Measurements from ENCODE around the gene SOCS1. TPM values are rescaled to one million over a fixed set of nuclear protein-coding genes. Genes with fewer than 3 reads are reported as not detected.

Gene SOCS1
- polyA plus RNA-seq, 2 of the 4 experiments (the other 2 are of a cell fraction), result 0.16 to 0.26 TPM

DNA sequence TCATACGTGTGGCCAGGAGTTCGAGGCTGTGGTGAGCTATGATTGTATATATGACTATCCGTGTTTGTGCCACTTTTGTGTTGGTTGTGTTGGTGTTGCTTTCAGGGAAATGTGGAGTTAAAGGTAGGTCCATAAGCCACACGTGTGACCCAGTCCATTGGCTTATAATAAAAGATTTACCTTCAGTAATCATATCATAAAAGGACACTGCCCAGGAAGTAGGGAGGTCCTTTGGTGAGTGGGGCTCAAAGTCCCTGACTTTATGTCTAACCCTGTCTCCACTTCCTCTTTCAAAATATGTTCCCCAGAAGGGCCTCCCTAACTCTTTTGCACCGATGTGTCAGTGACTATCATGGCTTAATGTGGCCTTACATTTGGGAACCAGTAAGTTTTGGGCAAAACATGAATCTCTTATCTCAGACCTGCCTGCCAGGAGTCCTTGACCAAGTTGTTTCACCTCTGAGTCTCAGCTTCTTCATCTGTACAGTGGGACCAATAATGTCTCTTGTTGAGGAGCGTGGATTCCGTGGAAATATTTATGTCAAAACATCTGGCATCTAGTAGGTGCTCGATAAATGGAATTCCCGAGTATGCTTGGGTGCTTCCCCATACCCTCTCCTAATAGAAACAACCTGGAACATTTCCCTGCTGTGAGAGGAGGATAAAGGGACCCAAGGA, 8.3 kb upstream of the SOCS1 start (continued):
- TF ChIP-seq ATOH8 (CRISPR knock-in tag; IDR thresholded peaks at IDR 0.05; ENCODE audit: low read depth) (no peak), TP53 (CRISPR knock-in tag; IDR thresholded peaks at IDR 0.05) (no peak), SREBF2 (IDR thresholded peaks at IDR 0.05) (no peak)

DNA sequence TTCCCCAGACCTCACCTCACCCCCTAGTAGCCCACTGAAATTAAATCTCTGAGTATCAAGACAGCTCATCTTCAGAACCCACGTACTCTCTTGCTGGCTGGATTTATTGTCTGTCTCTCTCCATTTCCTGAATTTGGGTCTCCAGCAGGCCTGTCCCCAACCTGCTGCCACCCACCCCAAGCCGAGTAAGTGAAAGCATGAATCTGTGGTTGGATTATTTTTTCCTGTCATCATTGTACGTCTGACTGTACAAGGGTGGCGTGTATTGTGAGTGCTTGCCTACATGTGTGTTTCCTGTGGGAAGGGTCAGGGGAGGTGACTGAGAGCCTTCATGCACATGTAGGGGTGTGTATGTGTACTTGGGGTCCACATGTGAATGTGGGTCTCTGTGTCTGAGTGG, 7.7 kb upstream of the SOCS1 start:
- no peak overlapping the region for H3K27ac ChIP-seq
- no peak overlapping the region for H3K4me2 ChIP-seq
- no peak overlapping the region for H3K4me3 ChIP-seq
- DNase-seq (ENCODE audit: low read depth in 1 of 2, low spot score in 1 of 2), result no peak
- no peaks in the 10 kb centered on the region for H3K9me3 ChIP-seq
- FAIRE-seq, result no peak
- POLR2A ChIA-PET, result interaction anchor here (1.1 kb wide), 1 partner anchor 8 kb away, joined by 3 read pairs; the partner anchor contains the start of gene SOCS1
- ATAC-seq, result no peak
- CTCF ChIA-PET, result interaction anchor here (0.6 to 3.6 kb wide), 5 partner anchors 8 to 300 kb away, joined by 3 to 17 read pairs (median 3); no protein-coding TSS in a partner anchor
- no peaks in the 10 kb centered on the region for H3K4me1 ChIP-seq
- TF ChIP-seq FOSL2 (IDR thresholded peaks at IDR 0.05) (no peak), FOSL2 (CRISPR knock-in tag; IDR thresholded peaks at IDR 0.05) (no peak), CTCF (IDR thresholded peaks at IDR 0.05) (no peak), RCOR1 (IDR thresholded peaks at IDR 0.05; ENCODE audit: low read depth, low read length) (no peak), NR3C1 (IDR thresholded peaks at IDR 0.05) (no peak), HEYL (CRISPR knock-in tag; IDR thresholded peaks at IDR 0.05) (no peak), TP53 (CRISPR knock-in tag; IDR thresholded peaks at IDR 0.05) (no peak), ZFP36 (IDR thresholded peaks at IDR 0.05; ENCODE audit: borderline replicate concordance, partially characterized antibody) (no peak), HOXB5 (CRISPR knock-in tag; IDR thresholded peaks at IDR 0.05) (no peak), KDM5A (IDR thresholded peaks at IDR 0.05) (no peak), HMGXB4 (CRISPR knock-in tag; IDR thresholded peaks at IDR 0.05; ENCODE audit: borderline replicate concordance) (no peak), MAFK (IDR thresholded peaks at IDR 0.05; ENCODE audit: partially characterized antibody) (no peak), CHD2 (IDR thresholded peaks at IDR 0.05; ENCODE audit: low read length, partially characterized antibody) (no peak), EHMT2 (IDR thresholded peaks at IDR 0.05; ENCODE audit: low read depth) (no peak), JUNB (IDR thresholded peaks at IDR 0.05) (no peak), KDM1A (IDR thresholded peaks at IDR 0.05; ENCODE audit: low read depth) (no peak)
- TF ChIP-seq, protein P1, sequence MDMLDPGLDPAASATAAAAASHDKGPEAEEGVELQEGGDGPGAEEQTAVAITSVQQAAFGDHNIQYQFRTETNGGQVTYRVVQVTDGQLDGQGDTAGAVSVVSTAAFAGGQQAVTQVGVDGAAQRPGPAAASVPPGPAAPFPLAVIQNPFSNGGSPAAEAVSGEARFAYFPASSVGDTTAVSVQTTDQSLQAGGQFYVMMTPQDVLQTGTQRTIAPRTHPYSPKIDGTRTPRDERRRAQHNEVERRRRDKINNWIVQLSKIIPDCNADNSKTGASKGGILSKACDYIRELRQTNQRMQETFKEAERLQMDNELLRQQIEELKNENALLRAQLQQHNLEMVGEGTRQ (IDR thresholded peaks at IDR 0.05), result no peak
- 67% methylated on average over 4 of the region's 4 CpGs for WGBS (ENCODE audit: missing lambda C conversion rate)

DNA sequence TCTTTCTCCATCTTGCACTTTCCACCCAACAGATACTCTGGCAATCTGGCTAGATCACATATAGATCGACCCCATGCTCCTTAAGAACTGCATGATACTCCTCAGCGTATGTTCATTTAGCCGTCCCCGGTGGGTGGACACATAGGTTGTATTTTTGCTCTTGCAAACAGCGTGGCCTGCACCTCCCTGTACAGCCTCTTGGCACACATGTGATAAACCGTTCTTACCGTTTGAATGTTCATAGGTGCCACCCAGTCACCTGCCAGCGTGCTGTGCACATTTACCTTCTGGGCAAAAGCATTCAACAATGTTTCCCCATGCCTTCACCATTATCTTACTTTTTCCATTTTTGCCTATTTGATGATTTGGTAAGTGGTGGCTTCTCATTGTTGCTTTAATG, 6.9 kb upstream of the SOCS1 start:
- Histone ChIP-seq H3K9me3 (no peaks in the 10 kb centered on the region), H3K4me3 (no peak overlapping the region), H3K4me1 (no peaks in the 10 kb centered on the region), H3K4me2 (no peak overlapping the region), H3K27ac (no peak overlapping the region)
- FAIRE-seq, result no peak
- DNase-seq (ENCODE audit: low read depth in 1 of 2, low spot score in 1 of 2), result no peak
- ChIA-PET POLR2A (no interaction called here), CTCF (interaction anchor here (0.6 to 12.3 kb wide), 7 partner anchors 7 to 299 kb away, joined by 3 to 364 read pairs (median 3); no protein-coding TSS in a partner anchor)
- ATAC-seq, result no peak; a peak in 1 of 6 replicates
- 66% methylated on average over 8 of the region's 8 CpGs for WGBS (ENCODE audit: missing lambda C conversion rate)
- no peak for TF ChIP-seq ESRRA (IDR thresholded peaks at IDR 0.05; ENCODE audit: borderline replicate concordance, low read length)
- TF ChIP-seq, protein P2, sequence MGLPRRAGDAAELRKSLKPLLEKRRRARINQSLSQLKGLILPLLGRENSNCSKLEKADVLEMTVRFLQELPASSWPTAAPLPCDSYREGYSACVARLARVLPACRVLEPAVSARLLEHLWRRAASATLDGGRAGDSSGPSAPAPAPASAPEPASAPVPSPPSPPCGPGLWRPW (IDR thresholded peaks at IDR 0.05), result no peak
- TF ChIP-seq, protein P3, sequence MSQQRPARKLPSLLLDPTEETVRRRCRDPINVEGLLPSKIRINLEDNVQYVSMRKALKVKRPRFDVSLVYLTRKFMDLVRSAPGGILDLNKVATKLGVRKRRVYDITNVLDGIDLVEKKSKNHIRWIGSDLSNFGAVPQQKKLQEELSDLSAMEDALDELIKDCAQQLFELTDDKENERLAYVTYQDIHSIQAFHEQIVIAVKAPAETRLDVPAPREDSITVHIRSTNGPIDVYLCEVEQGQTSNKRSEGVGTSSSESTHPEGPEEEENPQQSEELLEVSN (IDR thresholded peaks at IDR 0.05; ENCODE audit: borderline replicate concordance, low read depth), result no peak
- TF ChIP-seq RARB (CRISPR knock-in tag; IDR thresholded peaks at IDR 0.05), result no peak
- no peak for TF ChIP-seq KDM1A (IDR thresholded peaks at IDR 0.05; ENCODE audit: low read depth)
- no peak for TF ChIP-seq JUN (IDR thresholded peaks at IDR 0.05)
- TF ChIP-seq, protein P4, sequence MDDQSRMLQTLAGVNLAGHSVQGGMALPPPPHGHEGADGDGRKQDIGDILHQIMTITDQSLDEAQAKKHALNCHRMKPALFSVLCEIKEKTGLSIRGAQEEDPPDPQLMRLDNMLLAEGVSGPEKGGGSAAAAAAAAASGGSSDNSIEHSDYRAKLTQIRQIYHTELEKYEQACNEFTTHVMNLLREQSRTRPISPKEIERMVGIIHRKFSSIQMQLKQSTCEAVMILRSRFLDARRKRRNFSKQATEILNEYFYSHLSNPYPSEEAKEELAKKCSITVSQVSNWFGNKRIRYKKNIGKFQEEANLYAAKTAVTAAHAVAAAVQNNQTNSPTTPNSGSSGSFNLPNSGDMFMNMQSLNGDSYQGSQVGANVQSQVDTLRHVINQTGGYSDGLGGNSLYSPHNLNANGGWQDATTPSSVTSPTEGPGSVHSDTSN (IDR thresholded peaks at IDR 0.05), result no peak
- no peak for TF ChIP-seq CHD4 (IDR thresholded peaks at IDR 0.05; ENCODE audit: borderline replicate concordance)
- no peak for TF ChIP-seq ZFP36 (IDR thresholded peaks at IDR 0.05; ENCODE audit: borderline replicate concordance, partially characterized antibody)
- no peak for TF ChIP-seq BCL3 (IDR thresholded peaks at IDR 0.05)
